K562 (cell line): ENCODE measurements around the gene RHOV. TPM values are rescaled to one million over a fixed set of nuclear protein-coding genes. Genes with fewer than 3 reads are reported as not detected.

ENCODE experiments used
- ATF1 ChIP-seq, 2 experiments: fragments of 450-650 bp in 1 of 2; IDR thresholded peaks; 2 replicates each; pipeline ENCODE4 v1.6.1; 2016; ENCODE audit warnings: missing compliant biosample characterization in 1 of 2, missing genetic modification characterization in 1 of 2
- BHLHE40 ChIP-seq: IDR thresholded peaks from 2 replicates; pipeline ENCODE4 v1.6.1; 2011; ENCODE audit warnings: low read length, improper control_type of control experiment
- BMI1 ChIP-seq: fragments of 150-350 bp; IDR thresholded peaks from 2 replicates; pipeline ENCODE4 v1.6.1; 2014; ENCODE audit warnings: low read length
- CBX5 ChIP-seq: IDR thresholded peaks from 2 replicates; pipeline ENCODE4 v1.6.1; 2014; ENCODE audit warnings: low read depth, borderline replicate concordance
- DPF2 ChIP-seq: fragments of 450-650 bp; IDR thresholded peaks from 2 replicates; pipeline ENCODE4 v1.6.1; 2016
- ESRRB ChIP-seq: fragments of 250-450 bp; sonication (Bioruptor Pico); IDR thresholded peaks from 2 replicates; pipeline ENCODE4 v1.5.0; 2020; ENCODE audit warnings: mild to moderate bottlenecking, moderate library complexity, borderline replicate concordance
- FOXM1 ChIP-seq, 2 experiments: fragments of 450-650 bp in 1 of 2; sonication (generic) in 1 of 2; formaldehyde crosslinking in 1 of 2; IDR thresholded peaks; 2 replicates each; pipeline versions ENCODE4 v1.6.1 to v1.9.0; 2017 to 2022; ENCODE audit warnings: low read depth in 2 of 2, mild to moderate bottlenecking in 2 of 2, missing genetic modification reagents in 1 of 2, moderate library complexity in 1 of 2
- HCFC1 ChIP-seq: IDR thresholded peaks from 2 replicates; pipeline ENCODE4 v1.6.1; 2012; ENCODE audit warnings: low read depth, low read length, improper control_type of control experiment
- HNRNPH1 ChIP-seq: fragments of 200-400 bp; formaldehyde crosslinking; optimal IDR thresholded peaks from 2 replicates; pipeline ENCODE3; 2017; ENCODE audit warnings: low read depth, mild to moderate bottlenecking, low read length, moderate library complexity
- KDM1A ChIP-seq, 2 experiments: fragments of 450-650 bp; IDR thresholded peaks; 2 replicates each; pipeline ENCODE4 v1.6.1; 2016; ENCODE audit warnings: mild to moderate bottlenecking in 2 of 2
- KHSRP ChIP-seq: fragments of 450-650 bp; IDR thresholded peaks from 2 replicates; pipeline ENCODE4 v1.6.1; 2017
- KLF10 ChIP-seq: fragments of 250-450 bp; sonication (Bioruptor Pico); IDR thresholded peaks from 2 replicates; pipeline ENCODE4 v1.6.1; 2021; ENCODE audit warnings: matching md5 sums
- MTA1 ChIP-seq: fragments of 450-650 bp; IDR thresholded peaks from 2 replicates; pipeline ENCODE4 v1.6.1; 2017; ENCODE audit warnings: borderline replicate concordance
- MTA3 ChIP-seq: fragments of 450-650 bp; formaldehyde crosslinking; IDR thresholded peaks from 2 replicates; pipeline ENCODE4 v1.6.1; 2017; ENCODE audit warnings: mild to moderate bottlenecking, borderline replicate concordance
- NBN ChIP-seq: fragments of 450-650 bp; IDR thresholded peaks from 2 replicates; pipeline ENCODE4 v1.6.1; 2016; ENCODE audit warnings: low read depth, mild to moderate bottlenecking
- PCBP1 ChIP-seq: fragments of 200-400 bp; formaldehyde crosslinking; IDR thresholded peaks from 2 replicates; pipeline ENCODE4 v1.6.1; 2018; ENCODE audit warnings: mild to moderate bottlenecking, low read depth, low read length; ENCODE audit not compliant: poor library complexity, severe bottlenecking
- PML ChIP-seq: IDR thresholded peaks from 2 replicates; pipeline ENCODE4 v1.6.1; 2012; ENCODE audit warnings: low read length, inconsistent platforms
- POLR2A ChIP-seq: fragments of 450-650 bp; conservative IDR thresholded peaks from 2 replicates; pipeline ENCODE4 v1.6.1; 2016
- RCOR1 ChIP-seq, 2 experiments: IDR thresholded peaks; 2 replicates each; pipeline ENCODE4 v1.6.1; 2012; ENCODE audit warnings: low read depth in 2 of 2, low read length in 2 of 2, borderline replicate concordance in 1 of 2, improper control_type of control experiment in 1 of 2
- SMARCC2 ChIP-seq: fragments of 450-650 bp; IDR thresholded peaks from 2 replicates; pipeline ENCODE4 v1.6.1; 2017; ENCODE audit warnings: antibody characterized with exemption, moderate library complexity, mild to moderate bottlenecking, low read depth
- STAG1 ChIP-seq: sonication (generic); formaldehyde crosslinking; IDR thresholded peaks from 2 replicates; pipeline ENCODE4 v1.5.0; 2020; ENCODE audit warnings: missing genetic modification reagents, borderline replicate concordance
- TCF3 ChIP-seq: sonication (generic); formaldehyde crosslinking; IDR thresholded peaks from 2 replicates; pipeline ENCODE4 v1.4.0; 2020; ENCODE audit warnings: mild to moderate bottlenecking, missing genetic modification reagents
- polyA plus RNA-seq, 8 experiments: library from polyadenylated mRNA; depleted of rRNA in 4 of 8; stranded (reverse) in 5 of 8; unstranded in 3 of 8; fragments of >200 nt; fragmentation: Nextera tagmentation in 2 of 8; fragmentation: Illumina TruSeq in 1 of 8; extraction: Ambion mirVana in 2 of 8; extraction: Trizol in 1 of 8; gene quantifications; 2 replicates each; pipeline versions ENCODE4 v1.2.1 to v1.2.3, GENCODE V29; 2011 to 2014; ENCODE audit warnings: inconsistent platforms in 1 of 8, missing spikeins in 1 of 8
- total RNA-seq, 7 experiments: library from RNA; depleted of rRNA in 6 of 7; stranded (reverse); fragments of >200 nt in 6 of 7; fragmentation: Illumina TruSeq in 2 of 7; extraction: Trizol in 2 of 7; gene quantifications; 2 replicates each; pipeline versions ENCODE4 v1.2.1 to v1.2.3, GENCODE V29; 2011 to 2021; ENCODE audit warnings: low replicate concordance in 1 of 7
- TF ChIP-seq, protein P1 (sequence below): IDR thresholded peaks from 3 replicates; pipeline ENCODE4 v1.6.1; 2011; ENCODE audit warnings: borderline replicate concordance, mild to moderate bottlenecking, moderate library complexity; ENCODE audit not compliant: insufficient read length; ENCODE audit errors: extremely low read depth
- TF ChIP-seq, protein P2 (sequence below): fragments of 250-450 bp; sonication (Bioruptor Pico); IDR thresholded peaks from 2 replicates; pipeline ENCODE4 v1.9.0; 2021; ENCODE audit warnings: mild to moderate bottlenecking
- TF ChIP-seq, protein P3 (sequence below): fragments of 450-650 bp; formaldehyde crosslinking; conservative IDR thresholded peaks from 2 replicates; pipeline ENCODE4 v1.4.0; 2022; ENCODE audit warnings: mild to moderate bottlenecking, missing genetic modification characterization

RHOV gene
- total and polyA plus RNA-seq, 9 of the 15 experiments (the other 6 are each of a cell fraction or from before 2014, with no cell fraction given): 0.08 to 2.0 (median 1.1) TPM

GRCh38 chr15:40825661-40826422 is 48.2 kb downstream of the RHOV start (continued):
- TF ChIP-seq, protein P1, sequence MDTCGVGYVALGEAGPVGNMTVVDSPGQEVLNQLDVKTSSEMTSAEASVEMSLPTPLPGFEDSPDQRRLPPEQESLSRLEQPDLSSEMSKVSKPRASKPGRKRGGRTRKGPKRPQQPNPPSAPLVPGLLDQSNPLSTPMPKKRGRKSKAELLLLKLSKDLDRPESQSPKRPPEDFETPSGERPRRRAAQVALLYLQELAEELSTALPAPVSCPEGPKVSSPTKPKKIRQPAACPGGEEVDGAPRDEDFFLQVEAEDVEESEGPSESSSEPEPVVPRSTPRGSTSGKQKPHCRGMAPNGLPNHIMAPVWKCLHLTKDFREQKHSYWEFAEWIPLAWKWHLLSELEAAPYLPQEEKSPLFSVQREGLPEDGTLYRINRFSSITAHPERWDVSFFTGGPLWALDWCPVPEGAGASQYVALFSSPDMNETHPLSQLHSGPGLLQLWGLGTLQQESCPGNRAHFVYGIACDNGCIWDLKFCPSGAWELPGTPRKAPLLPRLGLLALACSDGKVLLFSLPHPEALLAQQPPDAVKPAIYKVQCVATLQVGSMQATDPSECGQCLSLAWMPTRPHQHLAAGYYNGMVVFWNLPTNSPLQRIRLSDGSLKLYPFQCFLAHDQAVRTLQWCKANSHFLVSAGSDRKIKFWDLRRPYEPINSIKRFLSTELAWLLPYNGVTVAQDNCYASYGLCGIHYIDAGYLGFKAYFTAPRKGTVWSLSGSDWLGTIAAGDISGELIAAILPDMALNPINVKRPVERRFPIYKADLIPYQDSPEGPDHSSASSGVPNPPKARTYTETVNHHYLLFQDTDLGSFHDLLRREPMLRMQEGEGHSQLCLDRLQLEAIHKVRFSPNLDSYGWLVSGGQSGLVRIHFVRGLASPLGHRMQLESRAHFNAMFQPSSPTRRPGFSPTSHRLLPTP: no peak
- peak; percentile 88; the same call in 1 of the 2 replicates for TF ChIP-seq MTA1
- TF ChIP-seq, protein P2, sequence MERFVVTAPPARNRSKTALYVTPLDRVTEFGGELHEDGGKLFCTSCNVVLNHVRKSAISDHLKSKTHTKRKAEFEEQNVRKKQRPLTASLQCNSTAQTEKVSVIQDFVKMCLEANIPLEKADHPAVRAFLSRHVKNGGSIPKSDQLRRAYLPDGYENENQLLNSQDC: no peak
- no peak for TF ChIP-seq HNRNPH1
- TF ChIP-seq, protein P3, sequence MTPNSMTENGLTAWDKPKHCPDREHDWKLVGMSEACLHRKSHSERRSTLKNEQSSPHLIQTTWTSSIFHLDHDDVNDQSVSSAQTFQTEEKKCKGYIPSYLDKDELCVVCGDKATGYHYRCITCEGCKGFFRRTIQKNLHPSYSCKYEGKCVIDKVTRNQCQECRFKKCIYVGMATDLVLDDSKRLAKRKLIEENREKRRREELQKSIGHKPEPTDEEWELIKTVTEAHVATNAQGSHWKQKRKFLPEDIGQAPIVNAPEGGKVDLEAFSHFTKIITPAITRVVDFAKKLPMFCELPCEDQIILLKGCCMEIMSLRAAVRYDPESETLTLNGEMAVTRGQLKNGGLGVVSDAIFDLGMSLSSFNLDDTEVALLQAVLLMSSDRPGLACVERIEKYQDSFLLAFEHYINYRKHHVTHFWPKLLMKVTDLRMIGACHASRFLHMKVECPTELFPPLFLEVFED (CRISPR knock-in tag): peak; percentile 59; the same call in 1 of the 2 replicates
- TF ChIP-seq PML: peak; percentile 94
- peak; percentile 96 for TF ChIP-seq FOXM1 (IDR thresholded peaks at IDR 0.05; ENCODE audit: low read depth)
- no peak for TF ChIP-seq FOXM1 (CRISPR knock-in tag; IDR thresholded peaks at IDR 0.05; ENCODE audit: low read depth)
- peak; percentile 96 for TF ChIP-seq DPF2
- TF ChIP-seq NBN: peak; percentile 81; the same call in 1 of the 2 replicates
- TF ChIP-seq KHSRP: peak; percentile 76; the same call in 1 of the 2 replicates
- TF ChIP-seq RCOR1 (IDR thresholded peaks at IDR 0.05; ENCODE audit: borderline replicate concordance in 1 of 2, low read depth in 2 of 2, low read length in 2 of 2): peak; percentile 67 to 94
- TF ChIP-seq PCBP1: no peak
- no peak for TF ChIP-seq HCFC1
- no peak for TF ChIP-seq ATF1 (CRISPR knock-in tag; IDR thresholded peaks at IDR 0.05)
- peak; percentile 16; the same call in 1 of the 2 replicates for TF ChIP-seq ATF1 (tag; IDR thresholded peaks at IDR 0.05)
- TF ChIP-seq SMARCC2: peak; percentile 95
- TF ChIP-seq KLF10 (CRISPR knock-in tag): no peak
- no peak for TF ChIP-seq STAG1
- peak; percentile 80 for TF ChIP-seq BHLHE40
- TF ChIP-seq MTA3: peak; percentile 81; the same call in 1 of the 2 replicates
- TF ChIP-seq ESRRB: no peak
- TF ChIP-seq CBX5: no peak
- peak; percentile 98 for TF ChIP-seq TCF3
- TF ChIP-seq BMI1: no peak
- peak; percentile 93 to 94 for TF ChIP-seq KDM1A (IDR thresholded peaks at IDR 0.05)
- TF ChIP-seq POLR2A: no peak
